HEK293 (cell line): ENCODE measurements around the gene MBNL2.
A peak's percentile ranks its signal among the peaks of the same experiment; 100 is the strongest.

ENCODE experiments used
- CTCF ChIA-PET: fragments of 350-600 bp; formaldehyde crosslinking; extraction: SDS; loops from one replicate; lab custom pipeline; 2021; ENCODE audit warnings: antibody characterized with exemption; lab: Yijun Ruan, JAX
- POLR2A ChIA-PET: fragments of 300-600 bp; formaldehyde crosslinking; extraction: SDS; loops from one replicate; lab custom pipeline; 2020; ENCODE audit warnings: antibody characterized with exemption, inconsistent platforms; lab: Yijun Ruan, JAX
- H3K27ac ChIP-seq: fragments of 200-500 bp; sonication (Bioruptor generic); 2 replicates; pipeline ENCODE4 v1.5.1; 2014; ENCODE audit warnings: low read depth, low read length, control low read depth, inconsistent platforms; ENCODE audit errors: extremely low read depth
- H3K36me3 ChIP-seq, 2 experiments: fragments of 200-500 bp in 1 of 2; sonication (Bioruptor generic) in 1 of 2; 1 replicate in 1 of 2; 2 replicates in 1 of 2; pipeline ENCODE4 v1.5.1; 2014 to 2017; ENCODE audit warnings: inconsistent platforms in 2 of 2, low read length in 2 of 2; ENCODE audit not compliant: control insufficient read depth in 2 of 2, insufficient read depth in 1 of 2
- H3K4me1 ChIP-seq: fragments of 200-500 bp; sonication (Bioruptor generic); 2 replicates; pipeline ENCODE4 v1.5.1; 2014; ENCODE audit warnings: mild to moderate bottlenecking, low read length, inconsistent platforms; ENCODE audit not compliant: control insufficient read depth, insufficient read depth
- H3K4me3 ChIP-seq: 2 replicates; pipeline ENCODE4 v1.5.1; 2011; ENCODE audit warnings: low read depth, mild to moderate bottlenecking, control low read depth, low read length, moderate library complexity
- H3K9me3 ChIP-seq: fragments of 200-500 bp; sonication (Bioruptor generic); 2 replicates; pipeline ENCODE4 v1.5.1; 2014; ENCODE audit warnings: low read depth, low read length, inconsistent platforms; ENCODE audit not compliant: control insufficient read depth, insufficient read depth
- HOXD13 ChIP-seq: sonication (generic); formaldehyde crosslinking; IDR thresholded peaks from 2 replicates; pipeline ENCODE4 v1.8.0; 2022; ENCODE audit warnings: missing genetic modification reagents, borderline replicate concordance
- OVOL3 ChIP-seq: fragments of 450-650 bp; formaldehyde crosslinking; IDR thresholded peaks from 2 replicates; pipeline ENCODE4 v1.5.1; 2016; ENCODE audit warnings: missing biosample characterization, missing genetic modification characterization
- ZBTB7A ChIP-seq: fragments of 450-650 bp; formaldehyde crosslinking; IDR thresholded peaks from 2 replicates; pipeline ENCODE4 v1.5.1; 2016; ENCODE audit warnings: low read depth, missing biosample characterization, missing genetic modification characterization
- ZFHX2 ChIP-seq: fragments of 450-650 bp; formaldehyde crosslinking; conservative IDR thresholded peaks from 2 replicates; pipeline ENCODE4 v1.5.1; 2016; ENCODE audit warnings: missing biosample characterization, missing genetic modification characterization
- ZFP69B ChIP-seq: fragments of 450-650 bp; formaldehyde crosslinking; IDR thresholded peaks from 2 replicates; pipeline ENCODE4 v1.5.1; 2016; ENCODE audit warnings: missing biosample characterization, missing genetic modification characterization
- ZNF133 ChIP-seq: fragments of 450-650 bp; formaldehyde crosslinking; IDR thresholded peaks from 2 replicates; pipeline ENCODE4 v1.5.1; 2016; ENCODE audit warnings: missing biosample characterization, missing genetic modification characterization
- ZNF175 ChIP-seq: fragments of 450-650 bp; formaldehyde crosslinking; IDR thresholded peaks from 2 replicates; pipeline ENCODE4 v1.5.1; 2016; ENCODE audit warnings: missing biosample characterization, missing genetic modification characterization
- ZNF24 ChIP-seq: fragments of 450-650 bp; formaldehyde crosslinking; IDR thresholded peaks from 2 replicates; pipeline ENCODE4 v1.5.1; 2016; ENCODE audit warnings: missing biosample characterization, missing genetic modification characterization
- ZNF335 ChIP-seq: fragments of 450-650 bp; formaldehyde crosslinking; conservative IDR thresholded peaks from 2 replicates; pipeline ENCODE4 v1.5.1; 2016; ENCODE audit warnings: missing biosample characterization, missing genetic modification characterization
- ZNF37A ChIP-seq: fragments of 450-650 bp; IDR thresholded peaks from 2 replicates; pipeline ENCODE4 v1.5.1; 2018; ENCODE audit warnings: missing biosample characterization, missing genetic modification characterization
- ZNF596 ChIP-seq: fragments of 450-650 bp; IDR thresholded peaks from 2 replicates; pipeline ENCODE4 v1.5.0; 2018; ENCODE audit warnings: missing biosample characterization, mild to moderate bottlenecking, missing genetic modification characterization, moderate library complexity
- ZNF629 ChIP-seq: fragments of 450-650 bp; formaldehyde crosslinking; IDR thresholded peaks from 2 replicates; pipeline ENCODE4 v1.5.1; 2017; ENCODE audit warnings: missing biosample characterization, missing genetic modification characterization
- ZNF660 ChIP-seq: fragments of 450-650 bp; IDR thresholded peaks from 2 replicates; pipeline ENCODE4 v1.5.1; 2018; ENCODE audit warnings: missing biosample characterization, mild to moderate bottlenecking, missing genetic modification characterization
- ZNF777 ChIP-seq: fragments of 450-650 bp; formaldehyde crosslinking; IDR thresholded peaks from 2 replicates; pipeline ENCODE4 v1.5.1; 2017; ENCODE audit warnings: missing biosample characterization, missing genetic modification characterization, borderline replicate concordance
- TF ChIP-seq, protein P1 (sequence below): fragments of 450-650 bp; formaldehyde crosslinking; IDR thresholded peaks from 2 replicates; pipeline ENCODE4 v1.5.1; 2016; ENCODE audit warnings: missing biosample characterization, missing genetic modification characterization
- TF ChIP-seq, protein P2 (sequence below): fragments of 450-650 bp; formaldehyde crosslinking; IDR thresholded peaks from 2 replicates; pipeline ENCODE4; 2016; ENCODE audit warnings: missing biosample characterization, missing genetic modification characterization
- TF ChIP-seq, protein P3 (sequence below): fragments of 450-650 bp; formaldehyde crosslinking; IDR thresholded peaks from 2 replicates; pipeline ENCODE4 v1.5.1; 2016; ENCODE audit warnings: missing biosample characterization, missing genetic modification characterization, borderline replicate concordance
- TF ChIP-seq, protein P4 (sequence below): fragments of 450-650 bp; formaldehyde crosslinking; IDR thresholded peaks from 2 replicates; pipeline ENCODE4 v1.5.1; 2017; ENCODE audit warnings: missing biosample characterization, missing genetic modification characterization
- TF ChIP-seq, protein P5 (sequence below): fragments of 450-650 bp; formaldehyde crosslinking; IDR thresholded peaks from 2 replicates; pipeline ENCODE4 v1.5.1; 2016; ENCODE audit warnings: missing biosample characterization, missing genetic modification characterization, low read depth

MBNL2 gene

DNA sequence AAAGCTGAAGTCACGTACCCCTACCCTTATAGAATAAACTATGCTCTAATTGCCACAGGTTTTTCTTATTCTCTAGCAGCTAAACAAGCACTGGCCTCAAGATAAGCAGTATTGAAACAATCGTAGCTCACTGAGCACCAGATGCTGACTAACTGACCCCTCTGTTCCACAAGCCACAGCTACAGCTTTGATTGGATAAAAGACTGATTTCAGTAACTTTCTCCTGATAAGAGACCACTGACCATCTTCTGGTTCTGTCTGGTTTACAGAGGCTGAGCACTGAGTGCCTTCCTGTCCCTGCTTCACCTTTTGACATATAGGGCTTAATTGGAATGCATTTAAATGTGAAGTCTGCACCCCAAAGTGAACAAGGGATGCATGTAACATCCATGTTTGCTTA is 203.5 kb downstream of the MBNL2 start:
- no peak for TF ChIP-seq ZNF777 (tag by site-specific recombination)

DNA sequence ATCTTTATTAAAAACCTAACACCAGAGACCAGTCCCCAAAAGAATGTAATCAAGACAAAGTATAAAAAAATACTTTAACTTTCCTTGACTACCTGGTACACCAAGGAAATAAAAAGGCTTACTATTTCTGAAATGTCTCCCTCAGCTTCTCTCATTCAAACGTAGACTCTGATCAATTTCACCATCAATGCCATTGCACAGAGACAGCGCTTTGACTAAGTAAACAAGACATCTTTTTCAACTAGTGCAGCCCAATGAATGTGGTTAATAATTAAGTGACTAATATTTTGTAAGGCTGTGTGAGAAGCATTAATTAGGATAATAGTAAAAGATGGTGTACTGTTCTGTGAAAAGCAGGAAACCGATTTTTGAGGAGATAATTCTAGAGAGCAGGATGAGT is 204.6 kb downstream of the MBNL2 start:
- ChIA-PET POLR2A (no interaction called here), CTCF (no interaction called here)
- H3K36me3 ChIP-seq: no peaks in the 10 kb centered on the region
- H3K4me1 ChIP-seq: no peaks in the 10 kb centered on the region
- no peaks in the 10 kb centered on the region for H3K9me3 ChIP-seq
- no peak for TF ChIP-seq ZNF660 (tag by site-specific recombination)
- TF ChIP-seq, all 188 proteins: peak for 0
- H3K27ac ChIP-seq: no peak overlapping the region
- H3K4me3 ChIP-seq: no peak overlapping the region

More for the DNA sequence above, 203.5 kb downstream of the MBNL2 start:
- H3K36me3 ChIP-seq: no peaks in the 10 kb centered on the region
- CTCF ChIA-PET: no interaction called here
- no peak overlapping the region for H3K4me3 ChIP-seq
- H3K9me3 ChIP-seq: no peaks in the 10 kb centered on the region
- no peaks in the 10 kb centered on the region for H3K4me1 ChIP-seq
- POLR2A ChIA-PET: no interaction called here
- no peak overlapping the region for H3K27ac ChIP-seq

DNA sequence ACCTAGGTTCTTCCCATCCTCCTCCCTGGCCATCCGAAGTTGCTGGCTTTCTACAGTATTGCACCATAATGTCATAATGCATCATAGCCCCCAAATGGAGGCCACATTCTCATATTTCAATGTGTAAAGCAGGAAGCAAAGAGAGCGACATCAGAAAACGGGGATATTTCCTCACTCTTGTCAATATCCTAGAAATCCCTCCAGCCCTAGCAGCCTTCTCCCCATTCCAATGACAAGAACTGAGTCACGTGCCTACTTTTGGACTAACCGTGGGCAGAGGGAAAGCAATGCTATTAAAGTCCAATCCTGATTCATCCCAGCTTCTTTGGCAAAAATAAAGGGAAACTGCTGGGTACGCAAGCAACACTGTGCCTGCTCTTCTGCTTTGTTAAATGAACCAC is 207.5 kb downstream of the MBNL2 start:
- POLR2A ChIA-PET: no interaction called here
- no peak overlapping the region for H3K27ac ChIP-seq
- CTCF ChIA-PET: no interaction called here

DNA sequence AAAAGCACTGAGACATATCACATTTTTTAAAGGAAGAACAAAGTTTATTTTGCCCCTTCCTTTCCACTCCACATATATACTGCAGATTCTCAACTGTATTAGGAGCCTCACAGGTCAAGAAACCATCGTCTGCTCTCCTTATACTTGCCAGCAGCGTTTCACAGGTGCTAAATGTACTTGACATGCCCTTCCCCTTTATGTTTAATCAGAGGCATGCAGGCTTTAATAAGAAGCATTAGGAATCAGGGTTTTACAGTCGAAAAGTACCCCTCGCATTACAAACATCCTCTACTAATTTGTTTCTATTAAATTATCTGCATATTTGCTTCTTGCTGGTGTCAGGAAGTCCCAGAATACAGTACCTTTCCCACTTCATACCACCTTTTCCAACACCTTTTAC is 208.2 kb downstream of the MBNL2 start:
- H3K27ac ChIP-seq: no peak overlapping the region
- H3K36me3 ChIP-seq: no peaks in the 10 kb centered on the region
- no peak overlapping the region for H3K4me3 ChIP-seq
- CTCF ChIA-PET: no interaction called here
- POLR2A ChIA-PET: no interaction called here
- no peaks in the 10 kb centered on the region for H3K9me3 ChIP-seq
- no peaks in the 10 kb centered on the region for H3K4me1 ChIP-seq
- TF ChIP-seq ZNF175 (no peak), ZNF37A (tag by site-specific recombination) (no peak), OVOL3 (tag by site-specific recombination) (no peak), ZNF24 (tag by site-specific recombination) (no peak), ZNF335 (tag by site-specific recombination) (no peak), ZFHX2 (tag by site-specific recombination) (no peak), ZBTB7A (tag by site-specific recombination) (no peak)
- TF ChIP-seq, protein P1, sequence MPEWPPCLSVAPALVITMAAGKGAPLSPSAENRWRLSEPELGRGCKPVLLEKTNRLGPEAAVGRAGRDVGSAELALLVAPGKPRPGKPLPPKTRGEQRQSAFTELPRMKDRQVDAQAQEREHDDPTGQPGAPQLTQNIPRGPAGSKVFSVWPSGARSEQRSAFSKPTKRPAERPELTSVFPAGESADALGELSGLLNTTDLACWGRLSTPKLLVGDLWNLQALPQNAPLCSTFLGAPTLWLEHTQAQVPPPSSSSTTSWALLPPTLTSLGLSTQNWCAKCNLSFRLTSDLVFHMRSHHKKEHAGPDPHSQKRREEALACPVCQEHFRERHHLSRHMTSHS (tag by site-specific recombination): no peak
- TF ChIP-seq, protein P2, sequence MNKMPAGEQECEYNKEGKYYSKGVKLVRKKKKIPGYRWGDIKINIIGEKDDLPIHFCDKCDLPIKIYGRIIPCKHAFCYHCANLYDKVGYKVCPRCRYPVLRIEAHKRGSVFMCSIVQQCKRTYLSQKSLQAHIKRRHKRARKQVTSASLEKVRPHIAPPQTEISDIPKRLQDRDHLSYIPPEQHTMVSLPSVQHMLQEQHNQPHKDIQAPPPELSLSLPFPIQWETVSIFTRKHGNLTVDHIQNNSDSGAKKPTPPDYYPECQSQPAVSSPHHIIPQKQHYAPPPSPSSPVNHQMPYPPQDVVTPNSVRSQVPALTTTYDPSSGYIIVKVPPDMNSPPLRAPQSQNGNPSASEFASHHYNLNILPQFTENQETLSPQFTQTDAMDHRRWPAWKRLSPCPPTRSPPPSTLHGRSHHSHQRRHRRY (tag by site-specific recombination): no peak
- TF ChIP-seq, protein P3, sequence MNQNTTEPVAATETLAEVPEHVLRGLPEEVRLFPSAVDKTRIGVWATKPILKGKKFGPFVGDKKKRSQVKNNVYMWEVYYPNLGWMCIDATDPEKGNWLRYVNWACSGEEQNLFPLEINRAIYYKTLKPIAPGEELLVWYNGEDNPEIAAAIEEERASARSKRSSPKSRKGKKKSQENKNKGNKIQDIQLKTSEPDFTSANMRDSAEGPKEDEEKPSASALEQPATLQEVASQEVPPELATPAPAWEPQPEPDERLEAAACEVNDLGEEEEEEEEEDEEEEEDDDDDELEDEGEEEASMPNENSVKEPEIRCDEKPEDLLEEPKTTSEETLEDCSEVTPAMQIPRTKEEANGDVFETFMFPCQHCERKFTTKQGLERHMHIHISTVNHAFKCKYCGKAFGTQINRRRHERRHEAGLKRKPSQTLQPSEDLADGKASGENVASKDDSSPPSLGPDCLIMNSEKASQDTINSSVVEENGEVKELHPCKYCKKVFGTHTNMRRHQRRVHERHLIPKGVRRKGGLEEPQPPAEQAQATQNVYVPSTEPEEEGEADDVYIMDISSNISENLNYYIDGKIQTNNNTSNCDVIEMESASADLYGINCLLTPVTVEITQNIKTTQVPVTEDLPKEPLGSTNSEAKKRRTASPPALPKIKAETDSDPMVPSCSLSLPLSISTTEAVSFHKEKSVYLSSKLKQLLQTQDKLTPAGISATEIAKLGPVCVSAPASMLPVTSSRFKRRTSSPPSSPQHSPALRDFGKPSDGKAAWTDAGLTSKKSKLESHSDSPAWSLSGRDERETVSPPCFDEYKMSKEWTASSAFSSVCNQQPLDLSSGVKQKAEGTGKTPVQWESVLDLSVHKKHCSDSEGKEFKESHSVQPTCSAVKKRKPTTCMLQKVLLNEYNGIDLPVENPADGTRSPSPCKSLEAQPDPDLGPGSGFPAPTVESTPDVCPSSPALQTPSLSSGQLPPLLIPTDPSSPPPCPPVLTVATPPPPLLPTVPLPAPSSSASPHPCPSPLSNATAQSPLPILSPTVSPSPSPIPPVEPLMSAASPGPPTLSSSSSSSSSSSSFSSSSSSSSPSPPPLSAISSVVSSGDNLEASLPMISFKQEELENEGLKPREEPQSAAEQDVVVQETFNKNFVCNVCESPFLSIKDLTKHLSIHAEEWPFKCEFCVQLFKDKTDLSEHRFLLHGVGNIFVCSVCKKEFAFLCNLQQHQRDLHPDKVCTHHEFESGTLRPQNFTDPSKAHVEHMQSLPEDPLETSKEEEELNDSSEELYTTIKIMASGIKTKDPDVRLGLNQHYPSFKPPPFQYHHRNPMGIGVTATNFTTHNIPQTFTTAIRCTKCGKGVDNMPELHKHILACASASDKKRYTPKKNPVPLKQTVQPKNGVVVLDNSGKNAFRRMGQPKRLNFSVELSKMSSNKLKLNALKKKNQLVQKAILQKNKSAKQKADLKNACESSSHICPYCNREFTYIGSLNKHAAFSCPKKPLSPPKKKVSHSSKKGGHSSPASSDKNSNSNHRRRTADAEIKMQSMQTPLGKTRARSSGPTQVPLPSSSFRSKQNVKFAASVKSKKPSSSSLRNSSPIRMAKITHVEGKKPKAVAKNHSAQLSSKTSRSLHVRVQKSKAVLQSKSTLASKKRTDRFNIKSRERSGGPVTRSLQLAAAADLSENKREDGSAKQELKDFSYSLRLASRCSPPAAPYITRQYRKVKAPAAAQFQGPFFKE (tag by site-specific recombination): no peak
- TF ChIP-seq, protein P4, sequence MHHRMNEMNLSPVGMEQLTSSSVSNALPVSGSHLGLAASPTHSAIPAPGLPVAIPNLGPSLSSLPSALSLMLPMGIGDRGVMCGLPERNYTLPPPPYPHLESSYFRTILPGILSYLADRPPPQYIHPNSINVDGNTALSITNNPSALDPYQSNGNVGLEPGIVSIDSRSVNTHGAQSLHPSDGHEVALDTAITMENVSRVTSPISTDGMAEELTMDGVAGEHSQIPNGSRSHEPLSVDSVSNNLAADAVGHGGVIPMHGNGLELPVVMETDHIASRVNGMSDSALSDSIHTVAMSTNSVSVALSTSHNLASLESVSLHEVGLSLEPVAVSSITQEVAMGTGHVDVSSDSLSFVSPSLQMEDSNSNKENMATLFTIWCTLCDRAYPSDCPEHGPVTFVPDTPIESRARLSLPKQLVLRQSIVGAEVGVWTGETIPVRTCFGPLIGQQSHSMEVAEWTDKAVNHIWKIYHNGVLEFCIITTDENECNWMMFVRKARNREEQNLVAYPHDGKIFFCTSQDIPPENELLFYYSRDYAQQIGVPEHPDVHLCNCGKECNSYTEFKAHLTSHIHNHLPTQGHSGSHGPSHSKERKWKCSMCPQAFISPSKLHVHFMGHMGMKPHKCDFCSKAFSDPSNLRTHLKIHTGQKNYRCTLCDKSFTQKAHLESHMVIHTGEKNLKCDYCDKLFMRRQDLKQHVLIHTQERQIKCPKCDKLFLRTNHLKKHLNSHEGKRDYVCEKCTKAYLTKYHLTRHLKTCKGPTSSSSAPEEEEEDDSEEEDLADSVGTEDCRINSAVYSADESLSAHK (tag by site-specific recombination): no peak

More for the DNA sequence above, 207.5 kb downstream of the MBNL2 start:
- Histone ChIP-seq H3K4me3 (no peak overlapping the region), H3K4me1 (no peaks in the 10 kb centered on the region), H3K9me3 (no peaks in the 10 kb centered on the region), H3K36me3 (no peaks in the 10 kb centered on the region)
- TF ChIP-seq ZNF777 (tag by site-specific recombination): no peak
- no peak for TF ChIP-seq HOXD13 (CRISPR knock-in tag)
- TF ChIP-seq, protein P5, sequence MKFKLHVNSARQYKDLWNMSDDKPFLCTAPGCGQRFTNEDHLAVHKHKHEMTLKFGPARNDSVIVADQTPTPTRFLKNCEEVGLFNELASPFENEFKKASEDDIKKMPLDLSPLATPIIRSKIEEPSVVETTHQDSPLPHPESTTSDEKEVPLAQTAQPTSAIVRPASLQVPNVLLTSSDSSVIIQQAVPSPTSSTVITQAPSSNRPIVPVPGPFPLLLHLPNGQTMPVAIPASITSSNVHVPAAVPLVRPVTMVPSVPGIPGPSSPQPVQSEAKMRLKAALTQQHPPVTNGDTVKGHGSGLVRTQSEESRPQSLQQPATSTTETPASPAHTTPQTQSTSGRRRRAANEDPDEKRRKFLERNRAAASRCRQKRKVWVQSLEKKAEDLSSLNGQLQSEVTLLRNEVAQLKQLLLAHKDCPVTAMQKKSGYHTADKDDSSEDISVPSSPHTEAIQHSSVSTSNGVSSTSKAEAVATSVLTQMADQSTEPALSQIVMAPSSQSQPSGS (tag by site-specific recombination): peak; percentile 35; the same call in 1 of the 2 replicates
- no peak for TF ChIP-seq ZNF133
- no peak for TF ChIP-seq ZFP69B (tag by site-specific recombination)
- TF ChIP-seq ZNF629 (tag by site-specific recombination): 0 out of 2 replicates have a peak, but pooled peaks have one; percentile 27
- TF ChIP-seq ZNF596 (tag by site-specific recombination): no peak
- TF ChIP-seq, all 188 proteins: peak for 2
